CD4-positive, alpha-beta T cell (primary cell): ENCODE measurements around the gene BAIAP2. TPM values are rescaled to one million over a fixed set of nuclear protein-coding genes. Genes with fewer than 3 reads are reported as not detected.

ENCODE experiments used
- ATAC-seq: fragments of 200-7000 bp; cut with Tn5 transposase; one replicate; pipeline ENCODE4 v1.10.0; 2022; ENCODE audit warnings: mild to moderate bottlenecking; ENCODE audit not compliant: poor library complexity
- CTCF ChIA-PET: fragments of 350-600 bp; sonication (Branson Sonifier 250); formaldehyde crosslinking; loops from one replicate; lab custom pipeline; 2021; ENCODE audit warnings: antibody characterized with exemption, inconsistent platforms; lab: Charles Lee
- POLR2A ChIA-PET: fragments of 350-600 bp; sonication (Branson Sonifier 250); formaldehyde crosslinking; loops from one replicate; lab custom pipeline; 2021; ENCODE audit warnings: antibody characterized with exemption, inconsistent platforms; lab: Charles Lee
- DNase-seq, 14 experiments: peaks; one replicate each; pipeline ENCODE4 v3.0.0-alpha.2; 2013 to 2020; ENCODE audit warnings: mixed read lengths in 2 of 14
- H3K27ac ChIP-seq, 2 donors: one replicate each; pipeline versions ENCODE4 v1.5.1 to v1.7.0; 2013; ENCODE audit warnings: low read length in 2 of 2, low read depth in 1 of 2, mild to moderate bottlenecking in 1 of 2
- H3K27me3 ChIP-seq, 2 experiments: 1 replicate in 1 of 2; 2 replicates in 1 of 2; pipeline versions ENCODE4 v1.6.1 to v1.7.0; 2013; ENCODE audit warnings: low read length in 2 of 2, control low read depth in 1 of 2, mild to moderate bottlenecking in 1 of 2, moderate library complexity in 1 of 2; ENCODE audit not compliant: insufficient read depth in 2 of 2, control insufficient read depth in 1 of 2
- H3K36me3 ChIP-seq: one replicate; pipeline ENCODE4 v1.6.1; 2013; ENCODE audit warnings: low read length, control low read depth; ENCODE audit not compliant: insufficient read depth
- H3K4me1 ChIP-seq: one replicate; pipeline ENCODE4 v1.6.1; 2013; ENCODE audit warnings: low read length, control low read depth; ENCODE audit not compliant: insufficient read depth
- H3K4me3 ChIP-seq: one replicate; pipeline ENCODE4 v1.5.1; 2013; ENCODE audit warnings: mild to moderate bottlenecking, low read length, moderate library complexity
- H3K9me3 ChIP-seq, 2 experiments: 1 replicate in 1 of 2; 2 replicates in 1 of 2; pipeline versions ENCODE4 v1.6.1 to v1.7.0; 2013; ENCODE audit warnings: low read length in 2 of 2, mild to moderate bottlenecking in 2 of 2, control low read depth in 1 of 2, moderate library complexity in 1 of 2; ENCODE audit not compliant: control insufficient read depth in 1 of 2, insufficient read depth in 1 of 2
- H3K27ac Mint-ChIP-seq: one replicate; pipeline ENCODE4 v1.8.0; 2020; ENCODE audit warnings: mixed read lengths
- H3K27me3 Mint-ChIP-seq: one replicate; pipeline ENCODE4 v1.8.0; 2021; ENCODE audit warnings: mixed read lengths
- H3K36me3 Mint-ChIP-seq: one replicate; pipeline ENCODE4 v1.8.0; 2021; ENCODE audit warnings: low read depth, mixed read lengths
- H3K4me1 Mint-ChIP-seq: one replicate; pipeline ENCODE4 v1.8.0; 2021; ENCODE audit warnings: low read depth, mixed read lengths
- H3K4me3 Mint-ChIP-seq: one replicate; pipeline ENCODE4 v1.8.0; 2020; ENCODE audit warnings: mild to moderate bottlenecking, mixed read lengths
- H3K9me3 Mint-ChIP-seq: one replicate; pipeline ENCODE4 v1.8.0; 2020; ENCODE audit warnings: mixed read lengths
- CTCF ChIP-seq: fragments of 200-600 bp; IDR thresholded peaks from one replicate; pipeline ENCODE4 v1.8.0; 2022; ENCODE audit warnings: antibody characterized with exemption, mild to moderate bottlenecking
- intact Hi-C, 2 experiments: fragments of 100-400 bp; cut with DNase I in 1 of 2; cut with micrococcal nuclease in 1 of 2; formaldehyde crosslinking; loops; one replicate each; pipeline versions ENCODE4 v1.15.1 to v1.9.0; 2023 to 2025; cut with DNase I, micrococcal nuclease
- total RNA-seq, 174 experiments: library from RNA in 2 of 174; stranded (reverse) in 2 of 174; gene quantifications; one replicate each; pipeline ENCODE4 v1.2.3 and lab custom pipeline; 2021 to 2026

BAIAP2 gene
- total RNA-seq, 2 experiments from 2014 or later = 4.2 to 4.9 TPM

- CTCF ChIA-PET = no interaction called here
- H3K4me3 Mint-ChIP-seq = no peak overlapping the region
These were observed 23.0 kb upstream of the BAIAP2 start for GRCh38 chr17:81011951-81012350.

GRCh38 chr17:81012574-81013447, 22.1 kb upstream of the BAIAP2 start:
- Mint-ChIP-seq H3K27me3 (no peaks in the 10 kb centered on the region), H3K27ac (no peak overlapping the region), H3K9me3 (peaks cover 8% of the 10 kb centered on the region), H3K4me3 (no peak overlapping the region), H3K36me3 (peaks cover 18% of the 10 kb centered on the region), H3K4me1 (peaks cover 10% of the 10 kb centered on the region)
- no peak for TF ChIP-seq CTCF
- ChIA-PET CTCF (interaction anchor here (1.0 kb wide), 1 partner anchor 11 kb away, joined by 3 read pairs; no protein-coding TSS in a partner anchor), POLR2A (interaction anchor here (0.6 kb wide), 1 partner anchor 11 kb away, joined by 4 read pairs; no protein-coding TSS in a partner anchor)
- no peaks in the 10 kb centered on the region for H3K36me3 ChIP-seq
- H3K9me3 ChIP-seq = peaks cover 0 to 16% of the 10 kb centered on the region in 2 experiments
- ATAC-seq (no peak), DNase-seq (peak in 1 of 14 experiments; percentile 0)
- H3K4me1 ChIP-seq = peaks cover 11% of the 10 kb centered on the region
- intact Hi-C loops = no loop called here
- no peaks in the 10 kb centered on the region for H3K27me3 ChIP-seq
- H3K4me3 ChIP-seq = no peak overlapping the region
- H3K27ac ChIP-seq = no peak overlapping the region

More at GRCh38 chr17:81011951-81012350, 23.0 kb upstream of the BAIAP2 start:
- Mint-ChIP-seq H3K27ac (no peak overlapping the region), H3K36me3 (peaks cover 18% of the 10 kb centered on the region), H3K27me3 (peaks cover 4% of the 10 kb centered on the region), H3K4me1 (peaks cover 4% of the 10 kb centered on the region), H3K9me3 (peaks cover 8% of the 10 kb centered on the region)
- H3K36me3 ChIP-seq = no peaks in the 10 kb centered on the region
- POLR2A ChIA-PET = no interaction called here
- DNase-seq = no peak
- intact Hi-C loops = no loop called here
- no peak overlapping the region for H3K27ac ChIP-seq
- peaks cover 3% of the 10 kb centered on the region for H3K4me1 ChIP-seq
- no peak for ATAC-seq
- no peak for TF ChIP-seq CTCF
- H3K27me3 ChIP-seq = peaks cover 0 to under 1% of the 10 kb centered on the region in 2 experiments
- no peak overlapping the region for H3K4me3 ChIP-seq
- peaks cover 0 to 16% of the 10 kb centered on the region in 2 experiments for H3K9me3 ChIP-seq

GRCh38 chr17:81013642-81014041, 21.3 kb upstream of the BAIAP2 start:
- no peaks in the 10 kb centered on the region for H3K27me3 Mint-ChIP-seq
- intact Hi-C loops = no loop called here
- H3K4me1 ChIP-seq = peaks cover 20% of the 10 kb centered on the region
- no peaks in the 10 kb centered on the region for H3K27me3 ChIP-seq
- H3K36me3 Mint-ChIP-seq = peaks cover 18% of the 10 kb centered on the region
- no peak for ATAC-seq
- DNase-seq = no peak
- peaks cover 8% of the 10 kb centered on the region for H3K9me3 Mint-ChIP-seq
- H3K27ac ChIP-seq = no peak overlapping the region
- H3K9me3 ChIP-seq = peaks cover 0 to 16% of the 10 kb centered on the region in 2 experiments
- H3K4me3 Mint-ChIP-seq = no peak overlapping the region
- H3K4me1 Mint-ChIP-seq = peaks cover 19% of the 10 kb centered on the region
- POLR2A ChIA-PET = no interaction called here
- CTCF ChIA-PET = no interaction called here
- no peak for TF ChIP-seq CTCF
- H3K36me3 ChIP-seq = no peaks in the 10 kb centered on the region
- H3K27ac Mint-ChIP-seq = no peak overlapping the region
- no peak overlapping the region for H3K4me3 ChIP-seq
